ENCODE measurements around the gene LRRN2.

LRRN2 gene

GRCh38 chr1:204648576-204648975, 37.0 kb downstream of the LRRN2 start:
- H3K4me1 ChIP-seq (ENCODE audit: control insufficient read depth in 1 of 2, insufficient read depth in 1 of 2, low read depth in 1 of 2, low read length in 1 of 2), result no peaks in the 10 kb centered on the region
- no peaks in the 10 kb centered on the region for H3K36me3 ChIP-seq
- no peak overlapping the region for H3K4me3 ChIP-seq (ENCODE audit: low read depth in 1 of 2, low read length in 1 of 2)
- no peak overlapping the region for H3K27ac ChIP-seq
- peaks cover 71% of the 10 kb centered on the region for H3K27me3 ChIP-seq
- TF ChIP-seq CTCF (IDR thresholded peaks at IDR 0.05), result no peak
- H3K9me3 ChIP-seq, result no peaks in the 10 kb centered on the region

GRCh38 chr1:204647805-204648153, 37.8 kb downstream of the LRRN2 start:
- Histone ChIP-seq H3K4me1 (ENCODE audit: control insufficient read depth in 1 of 2, insufficient read depth in 1 of 2, low read depth in 1 of 2, low read length in 1 of 2) (no peaks in the 10 kb centered on the region), H3K9me3 (no peaks in the 10 kb centered on the region), H3K4me3 (ENCODE audit: low read depth in 1 of 2, low read length in 1 of 2) (no peak overlapping the region), H3K36me3 (no peaks in the 10 kb centered on the region), H3K27ac (no peak overlapping the region), H3K27me3 (peaks cover 64% of the 10 kb centered on the region)
- TF ChIP-seq CTCF (IDR thresholded peaks at IDR 0.05), result no peak

- Histone ChIP-seq H3K4me1 (ENCODE audit: control insufficient read depth in 1 of 2, insufficient read depth in 1 of 2, low read depth in 1 of 2, low read length in 1 of 2) (no peaks in the 10 kb centered on the region), H3K36me3 (no peaks in the 10 kb centered on the region), H3K4me3 (ENCODE audit: low read depth in 1 of 2, low read length in 1 of 2) (no peak overlapping the region), H3K27me3 (peaks cover 63% of the 10 kb centered on the region), H3K27ac (no peak overlapping the region), H3K9me3 (no peaks in the 10 kb centered on the region)
- TF ChIP-seq CTCF (IDR thresholded peaks at IDR 0.05), result no peak
Measured at GRCh38 chr1:204647114-204647804, 38.3 kb downstream of the LRRN2 start.

GRCh38 chr1:204645666-204646065, 39.9 kb downstream of the LRRN2 start:
- no peak for TF ChIP-seq CTCF (IDR thresholded peaks at IDR 0.05)
- H3K36me3 ChIP-seq, result no peaks in the 10 kb centered on the region
- no peaks in the 10 kb centered on the region for H3K9me3 ChIP-seq
- no peaks in the 10 kb centered on the region for H3K4me1 ChIP-seq (ENCODE audit: control insufficient read depth in 1 of 2, insufficient read depth in 1 of 2, low read depth in 1 of 2, low read length in 1 of 2)
- peaks cover 47% of the 10 kb centered on the region for H3K27me3 ChIP-seq
- H3K4me3 ChIP-seq (ENCODE audit: low read depth in 1 of 2, low read length in 1 of 2), result no peak overlapping the region
- no peak overlapping the region for H3K27ac ChIP-seq

- Histone ChIP-seq H3K4me3 (ENCODE audit: low read depth in 1 of 2, low read length in 1 of 2) (no peak overlapping the region), H3K27me3 (peaks cover 43% of the 10 kb centered on the region), H3K4me1 (ENCODE audit: control insufficient read depth in 1 of 2, insufficient read depth in 1 of 2, low read depth in 1 of 2, low read length in 1 of 2) (no peaks in the 10 kb centered on the region), H3K36me3 (no peaks in the 10 kb centered on the region), H3K9me3 (no peaks in the 10 kb centered on the region), H3K27ac (no peak overlapping the region)
- TF ChIP-seq CTCF (IDR thresholded peaks at IDR 0.05), result no peak
Measured at GRCh38 chr1:204645251-204645650, 40.3 kb downstream of the LRRN2 start.
